HepG2 (cell line): ENCODE results near the gene OR6B3.

Experiments
- NR2C2 ChIP-seq: sonication (generic); formaldehyde crosslinking; IDR thresholded peaks from 2 replicates; pipeline ENCODE4 v1.4.0; 2020; ENCODE audit warnings: missing genetic modification reagents, mild to moderate bottlenecking, moderate library complexity, borderline replicate concordance
- TP53 ChIP-seq: sonication (generic); formaldehyde crosslinking; conservative IDR thresholded peaks from 2 replicates; pipeline ENCODE4 v1.4.0; 2020; ENCODE audit warnings: missing genetic modification reagents
- ZNF792 ChIP-seq: IDR thresholded peaks from 2 replicates; pipeline ENCODE4 v1.6.1; 2016

DNA sequence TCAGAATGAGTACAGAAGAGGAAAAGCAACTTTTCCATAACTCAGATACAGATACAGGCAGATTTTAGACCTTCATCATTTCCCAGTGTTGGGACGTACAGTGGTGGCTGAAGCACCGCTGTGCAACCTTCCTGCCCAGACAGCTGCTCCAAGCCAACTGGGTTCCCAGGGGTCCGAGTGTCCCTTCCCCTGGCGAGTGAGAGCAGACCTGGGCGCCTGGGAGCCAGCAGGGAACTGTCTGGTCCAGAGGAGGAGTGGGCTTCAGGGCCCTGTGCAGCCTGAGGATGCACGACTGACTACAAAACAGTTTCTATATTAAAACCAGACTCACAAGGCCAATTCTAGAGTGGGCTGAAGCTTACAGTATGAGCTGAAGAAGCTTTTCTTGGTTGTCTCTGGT, 12.0 kb downstream of the OR6B3 start:
- no peak for TF ChIP-seq ZNF792 (CRISPR knock-in tag)
- no peak for TF ChIP-seq TP53 (CRISPR knock-in tag)
- TF ChIP-seq NR2C2: no peak
